Femur (tissue), 1 donor: Measurements from ENCODE around the gene SLC2A9.
A peak's percentile ranks its signal among the peaks of the same experiment; 100 is the strongest.
"Not testable (repeated sequence)": the region's sequence is repeated elsewhere in the genome, so short reads cannot be mapped to it uniquely, and the experiment has no call there.

Experiments
- DNase-seq: peaks from one replicate; pipeline ENCODE4 v3.0.0-alpha.2; 2017

Gene SLC2A9

DNA sequence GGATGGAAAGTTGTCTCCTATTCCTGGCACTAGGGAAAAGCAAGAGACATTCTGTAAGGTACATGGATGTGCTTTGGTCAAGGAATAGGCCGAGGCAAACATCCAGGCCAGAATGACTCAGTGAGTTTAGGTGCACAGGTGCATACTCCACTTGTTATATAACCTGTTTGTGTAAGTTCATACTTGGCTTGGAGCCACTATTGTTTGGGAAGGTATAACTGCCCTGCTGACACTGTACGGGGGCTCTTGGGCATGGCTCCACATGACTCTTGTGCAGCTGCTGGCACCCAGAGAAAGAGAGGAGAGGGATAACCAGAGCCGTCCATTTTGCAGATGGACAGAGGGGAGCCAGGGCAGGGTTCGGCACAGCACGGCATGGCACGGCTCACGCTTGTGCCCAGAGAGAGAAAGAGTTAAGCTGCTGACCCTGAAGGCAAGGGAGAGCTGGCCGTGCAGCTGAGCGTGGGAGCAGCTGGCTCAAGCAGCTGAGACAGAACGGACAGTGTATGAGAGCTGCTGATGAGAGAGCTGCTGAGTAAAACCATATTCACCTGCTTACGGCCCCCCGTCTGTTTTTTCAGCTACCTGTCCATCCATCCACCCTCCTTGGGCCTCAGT is 98.0 kb downstream of the SLC2A9 start:
- no peak for DNase-seq

DNA sequence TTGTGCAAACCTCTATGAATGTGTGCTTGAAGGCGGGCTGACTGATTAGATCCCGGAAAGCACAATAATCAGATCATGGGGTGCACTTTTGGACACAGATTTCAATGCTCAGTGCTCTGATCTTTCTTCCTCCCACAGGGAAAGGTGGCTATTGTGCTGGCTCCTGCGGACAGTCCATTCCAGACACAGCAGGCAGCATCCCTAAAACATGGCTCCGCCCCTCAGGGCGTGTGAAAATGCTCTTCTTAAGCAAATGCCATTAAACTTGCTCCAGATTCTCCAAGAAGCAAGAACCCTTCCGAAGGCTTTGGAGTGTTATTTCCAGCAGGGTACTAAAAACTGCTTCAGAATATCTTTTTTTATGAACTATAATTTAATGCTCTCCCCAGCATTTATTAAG is 100.0 kb downstream of the SLC2A9 start:
- no peak for DNase-seq

DNA sequence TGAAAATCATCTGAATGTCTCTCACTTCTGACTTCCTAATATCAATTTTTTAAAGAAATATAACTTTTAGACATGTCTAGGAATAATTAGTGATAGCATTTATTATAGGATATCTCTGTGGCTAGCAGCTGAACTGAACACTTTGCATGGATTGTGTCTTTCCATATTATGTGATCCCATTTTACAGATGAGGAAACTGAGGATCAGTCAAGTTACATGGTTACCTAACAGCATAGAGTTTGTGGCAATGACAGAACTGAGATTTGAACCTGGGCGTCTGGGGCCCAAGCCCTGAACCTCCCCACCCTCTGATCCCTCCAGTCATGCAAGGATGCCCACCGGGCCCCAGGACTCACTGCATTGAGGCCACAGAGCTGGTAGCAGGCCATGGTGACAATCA is 101.3 kb downstream of the SLC2A9 start:
- no peak for DNase-seq

DNA sequence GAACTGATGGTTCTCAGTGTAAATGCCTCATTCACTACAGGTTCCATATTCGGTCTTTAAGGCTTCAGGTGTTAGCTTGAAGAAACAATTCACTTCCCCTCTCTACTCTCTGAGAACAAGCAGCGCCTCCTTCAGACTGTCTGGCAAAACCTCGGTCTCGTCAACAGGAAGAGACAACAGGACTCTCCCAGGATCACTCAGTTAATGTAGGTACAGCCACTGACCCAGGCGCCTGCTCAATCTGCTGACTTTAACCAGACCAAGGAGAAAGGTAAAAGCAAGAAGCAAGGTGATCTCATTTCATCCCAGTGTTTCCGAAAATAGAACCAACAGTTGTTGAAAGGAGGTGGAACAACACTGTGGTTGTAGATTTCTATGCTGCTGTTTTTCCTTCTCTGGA is 102.2 kb downstream of the SLC2A9 start:
- no peak for DNase-seq

DNA sequence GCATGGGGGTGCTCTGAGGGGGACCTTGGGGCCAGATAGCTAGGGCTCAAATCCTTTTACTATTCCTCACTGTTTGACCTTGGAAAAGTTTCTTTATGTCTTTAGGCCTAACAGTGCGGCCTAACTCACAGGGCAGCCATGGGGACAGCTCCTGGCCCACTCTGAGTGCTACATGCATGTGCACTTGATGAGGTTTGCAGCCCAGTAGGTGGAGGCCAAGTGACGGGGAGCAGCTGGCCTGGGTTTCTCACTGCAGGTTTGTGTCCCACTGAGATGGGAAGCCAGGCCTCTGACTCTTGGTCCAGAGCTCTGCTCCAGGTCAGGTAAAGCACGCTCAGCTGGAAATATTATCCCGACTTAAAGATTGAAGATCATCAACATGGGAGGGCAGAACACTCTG is 102.8 kb downstream of the SLC2A9 start:
- DNase-seq, result no peak

DNA sequence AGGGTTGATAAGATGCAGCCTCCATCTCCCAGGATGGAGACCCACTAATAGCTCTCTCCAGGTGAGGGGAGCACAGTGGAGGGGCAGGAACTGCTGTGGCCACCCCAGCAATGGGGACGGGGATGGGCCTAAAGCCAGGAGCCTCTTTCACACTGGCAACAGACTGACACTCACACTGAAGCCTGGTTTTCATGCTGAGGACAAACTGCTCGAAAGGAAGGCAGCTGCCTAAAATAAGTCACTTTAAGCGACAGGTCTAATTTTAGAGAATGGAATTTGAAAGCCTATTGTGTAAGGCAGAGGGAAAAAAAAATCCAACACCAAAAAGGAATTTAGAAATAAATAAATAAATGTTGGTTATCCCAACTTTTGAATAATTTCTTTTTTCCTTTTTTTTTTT is 104.4 kb downstream of the SLC2A9 start:
- DNase-seq, result no peak

DNA sequence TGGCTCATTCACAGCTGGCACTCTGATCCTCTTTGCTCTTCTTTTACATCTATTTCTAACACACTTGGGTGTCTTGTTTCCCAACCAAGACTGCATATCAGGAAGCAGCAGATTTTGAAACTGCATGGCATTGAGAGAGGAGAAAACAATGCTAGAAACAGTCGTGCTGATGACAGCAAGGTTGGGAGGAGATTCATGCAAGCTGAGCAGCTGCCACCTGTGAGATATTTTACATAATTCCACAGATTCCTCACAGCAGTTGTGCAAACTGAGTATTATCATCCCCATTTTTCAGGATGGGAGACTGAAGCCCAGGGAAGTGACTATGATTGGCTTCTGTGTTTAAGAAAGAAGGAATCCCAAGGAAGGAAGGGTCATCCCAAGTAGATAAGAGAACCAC is 105.0 kb downstream of the SLC2A9 start:
- DNase-seq, result no peak

DNA sequence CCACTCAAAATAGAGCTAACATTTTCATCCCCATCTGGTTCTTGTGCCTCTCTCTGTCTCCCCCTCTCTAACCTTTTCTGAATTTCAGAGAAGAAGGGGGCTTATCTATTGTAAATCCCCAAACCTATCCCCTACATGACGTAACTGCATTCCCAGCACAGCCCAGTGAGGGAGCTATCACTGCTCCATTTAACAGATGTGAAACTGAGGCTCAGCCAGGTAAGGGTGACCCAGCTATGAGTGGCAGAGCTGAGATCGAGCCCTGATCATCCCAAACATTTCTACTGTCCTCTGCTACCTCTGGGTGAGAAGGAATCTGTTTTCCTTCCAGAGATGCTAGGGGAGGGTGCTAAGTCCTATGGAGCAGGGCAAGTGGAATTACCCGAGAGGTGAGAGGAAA is 107.5 kb downstream of the SLC2A9 start:
- DNase-seq, result no peak

DNA sequence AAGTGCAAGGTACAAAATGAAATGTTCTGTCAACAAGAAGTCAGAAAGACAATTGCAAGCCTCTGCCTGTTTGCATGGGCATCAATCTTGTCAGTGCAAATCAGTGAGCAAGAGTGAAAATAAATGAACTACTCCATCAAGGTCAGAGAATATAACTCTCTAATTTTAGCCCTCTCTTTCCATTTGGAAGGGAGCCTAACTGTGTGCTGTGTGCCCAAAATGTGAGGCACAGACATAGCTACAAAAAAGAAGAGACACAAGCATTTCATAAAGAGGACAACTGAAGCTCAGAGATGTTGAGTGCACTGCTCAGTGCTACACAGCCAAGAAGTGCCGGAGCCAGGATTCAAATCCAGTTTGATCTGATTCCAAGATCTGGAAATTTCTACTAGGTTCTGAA is 114.3 kb downstream of the SLC2A9 start:
- no peak for DNase-seq

DNA sequence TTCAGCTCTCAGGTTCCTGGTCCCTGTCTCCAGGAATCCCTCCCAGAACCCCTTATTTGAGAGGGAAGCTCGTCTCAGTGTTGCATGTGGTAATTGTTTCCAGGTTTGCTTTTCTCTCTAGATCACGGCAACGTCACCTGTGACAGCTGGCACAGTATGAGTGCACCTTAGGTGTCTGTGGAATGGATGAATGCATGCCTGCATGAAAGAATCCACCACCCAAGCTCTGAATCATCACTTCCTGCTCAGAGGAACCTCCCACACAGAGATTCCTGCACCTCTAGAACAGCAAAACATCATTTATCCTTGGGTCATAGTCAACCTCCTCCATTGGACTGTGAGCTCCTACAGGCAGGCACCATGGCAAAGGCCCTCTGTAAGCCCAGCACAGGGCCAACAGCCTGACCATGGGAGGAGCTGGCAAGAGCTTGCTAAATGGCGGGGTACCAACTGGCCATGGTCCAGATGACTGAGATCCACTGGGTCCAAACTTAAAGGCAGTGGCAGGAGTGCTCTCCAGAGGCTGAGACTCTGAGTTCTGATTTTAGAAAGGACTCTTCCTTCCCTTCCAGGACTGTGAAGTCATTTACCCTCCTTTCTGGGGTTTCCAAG is 116.2 kb downstream of the SLC2A9 start:
- no peak for DNase-seq

DNA sequence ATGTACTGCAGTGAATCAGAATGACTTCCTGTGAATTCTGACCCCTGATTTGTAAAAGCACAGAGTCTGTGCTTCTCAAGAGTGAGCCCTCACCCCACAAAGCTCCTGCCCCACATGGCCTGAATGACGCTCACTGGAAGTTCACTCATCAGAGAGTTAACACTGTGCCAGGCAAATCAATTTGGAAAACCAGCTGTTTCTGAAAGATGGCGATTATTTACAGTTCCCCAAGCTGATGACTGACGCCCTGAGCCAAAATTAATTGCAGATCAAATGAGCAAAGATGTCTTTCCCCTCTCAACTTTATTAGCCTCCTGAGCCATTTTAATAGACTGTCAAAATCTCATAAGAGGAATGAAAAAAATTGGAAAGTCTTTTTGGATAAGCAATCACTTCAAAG is 118.0 kb downstream of the SLC2A9 start:
- no peak for DNase-seq

DNA sequence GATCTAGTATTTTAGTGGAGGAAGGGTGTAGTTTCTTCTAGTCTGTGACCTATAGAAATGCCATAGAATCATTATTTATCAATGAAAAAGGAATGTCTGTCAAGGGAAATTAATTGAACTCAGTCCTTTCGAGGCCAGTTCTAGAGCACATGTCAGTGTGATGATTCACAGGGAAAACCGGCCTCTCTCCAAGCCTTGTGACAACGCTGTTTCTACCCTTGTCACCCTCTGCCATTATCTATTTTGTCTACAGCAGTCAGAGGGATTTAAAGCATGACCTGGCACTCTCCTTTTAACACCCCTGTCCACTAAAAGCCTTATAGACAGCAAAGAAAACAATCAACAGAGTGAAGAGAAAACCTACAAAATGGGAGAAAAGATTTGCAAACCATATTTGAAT is 120.0 kb downstream of the SLC2A9 start:
- no peak for DNase-seq

DNA sequence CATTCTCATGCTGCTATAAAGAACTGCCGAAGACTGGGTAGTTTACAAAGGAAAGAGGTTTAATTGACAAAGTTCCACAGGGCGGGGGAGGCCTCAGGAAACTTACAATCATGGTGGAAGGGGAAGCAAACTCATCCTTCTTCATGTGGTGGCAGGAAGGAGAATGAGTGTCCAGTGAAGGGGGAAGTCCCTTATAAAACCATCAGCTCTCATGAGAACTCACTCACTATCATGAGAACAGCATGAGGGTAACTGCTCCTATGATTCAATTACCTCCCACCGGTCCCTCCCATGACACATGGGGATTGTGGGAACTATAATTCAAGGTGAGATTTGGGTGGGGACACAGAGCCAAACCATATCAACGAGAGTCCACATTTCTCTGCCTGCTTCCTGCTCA is 120.7 kb downstream of the SLC2A9 start:
- DNase-seq, result not testable (repeated sequence)

DNA sequence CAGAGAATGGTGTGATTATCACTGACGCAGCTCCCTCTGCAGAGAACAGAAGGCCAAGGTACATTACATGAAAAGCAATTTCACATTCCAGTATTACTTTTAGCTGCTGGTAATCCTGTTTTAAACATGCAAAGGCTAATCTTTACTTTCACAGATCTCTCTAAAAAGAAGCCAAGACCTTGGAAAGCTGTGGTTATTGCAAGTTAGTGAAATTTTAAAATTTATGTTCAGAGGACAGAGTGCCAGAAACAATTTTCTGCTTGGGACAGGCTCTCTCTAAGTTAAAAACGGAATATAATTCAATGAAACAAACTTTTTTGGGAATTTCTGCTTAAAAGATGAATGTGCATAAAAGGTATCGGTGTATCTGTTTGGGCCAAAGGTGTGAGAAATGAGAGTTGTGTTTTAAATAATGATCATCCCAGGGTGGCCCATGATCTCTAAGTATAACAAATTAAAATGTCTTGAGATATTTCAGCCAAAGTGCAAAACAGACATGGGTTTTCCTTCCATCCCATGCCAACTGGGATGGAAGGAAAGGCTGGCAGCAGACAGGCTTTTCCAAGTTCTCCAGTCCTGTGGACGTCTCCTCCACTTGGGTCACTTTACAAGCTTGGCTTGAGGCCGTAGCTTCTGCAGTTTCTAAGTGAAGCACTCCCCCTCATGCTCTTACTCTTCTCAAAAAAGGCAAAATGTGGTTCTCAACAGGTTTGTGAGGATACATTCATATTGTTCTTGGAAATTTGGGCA is 121.8 kb downstream of the SLC2A9 start:
- peak; percentile 69 for DNase-seq

DNA sequence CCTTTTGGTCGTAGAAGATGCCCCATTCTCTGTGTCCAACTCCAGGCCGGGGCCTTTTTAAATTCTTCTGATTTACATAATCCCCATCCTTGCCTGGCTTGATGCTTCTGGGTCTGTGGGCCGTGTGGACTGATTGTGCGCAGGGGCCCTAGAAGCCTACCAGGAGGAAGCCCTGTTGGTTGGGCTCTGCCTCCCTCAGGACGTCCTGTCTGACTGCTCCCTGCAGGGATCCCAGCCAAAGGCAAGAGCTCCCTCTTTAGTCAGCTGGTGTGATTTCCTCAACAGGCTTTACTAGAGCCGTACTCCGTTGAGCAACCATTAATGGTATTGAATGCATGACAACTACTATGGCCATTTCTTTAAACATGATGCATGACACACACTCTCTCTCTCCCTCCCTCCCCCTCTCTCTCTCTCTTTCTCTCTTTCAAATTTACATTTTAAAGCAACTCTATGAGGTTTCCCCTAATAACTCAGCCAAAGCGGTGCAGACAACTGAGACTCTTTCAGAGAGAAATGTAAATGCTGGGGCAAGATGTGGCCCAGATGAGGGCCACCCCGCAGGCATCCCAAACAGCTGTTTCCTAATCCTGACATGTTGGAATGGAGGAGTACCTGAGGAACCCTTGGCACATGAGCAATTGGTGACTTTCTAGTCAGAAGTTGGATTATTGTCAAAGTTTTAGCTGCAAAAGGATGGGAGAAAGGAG is 122.5 kb downstream of the SLC2A9 start:
- peak; percentile 69 for DNase-seq

DNA sequence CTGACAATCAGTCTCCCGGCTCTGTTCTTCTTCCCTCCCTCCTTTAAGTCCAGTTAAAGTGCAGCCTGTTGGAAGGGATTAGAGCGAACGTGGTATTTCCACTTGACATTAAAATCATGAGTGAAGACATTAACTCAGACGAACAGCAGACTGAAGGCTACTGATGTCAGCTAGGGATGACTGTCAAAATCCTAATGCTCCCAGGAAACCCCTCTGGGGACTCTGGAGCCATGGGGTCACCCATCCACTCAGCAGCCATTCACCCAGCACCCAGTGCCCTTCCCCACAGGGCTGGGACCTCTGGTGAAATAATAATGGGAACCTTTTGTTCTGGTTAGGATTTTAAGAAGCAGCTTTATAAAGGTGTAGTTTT is 126.0 kb downstream of the SLC2A9 start:
- no peak for DNase-seq

DNA sequence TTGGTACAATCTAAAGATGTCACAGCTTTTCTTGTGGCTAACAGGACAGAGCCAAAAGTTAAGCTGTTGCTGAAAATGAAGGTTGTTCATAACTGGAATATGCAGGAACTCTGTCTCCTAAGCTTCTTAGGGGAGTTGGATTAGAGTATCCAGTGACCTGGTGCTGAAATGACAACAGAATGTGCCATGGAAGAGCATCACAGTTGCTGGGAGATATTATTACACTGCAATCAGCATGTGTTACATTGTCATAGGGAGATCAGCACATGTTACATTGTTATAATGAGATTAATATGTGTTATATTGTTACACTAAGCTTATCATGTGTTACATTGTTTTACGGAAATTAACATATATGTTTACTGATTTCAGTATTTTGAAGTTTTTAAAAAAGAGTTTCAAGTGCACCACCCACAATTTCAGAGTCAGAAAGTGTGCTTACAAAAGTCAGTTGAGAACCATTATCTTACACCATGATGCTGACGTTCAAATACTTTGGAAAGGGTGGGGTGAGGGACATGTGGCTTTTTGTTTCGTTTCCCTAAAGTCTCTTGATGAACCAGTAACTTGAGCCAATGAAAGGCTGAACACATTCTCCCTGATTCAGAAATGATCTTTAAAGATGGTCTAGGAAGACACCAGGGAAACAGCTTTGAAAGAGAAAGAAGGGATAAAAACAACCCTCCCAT is 126.5 kb downstream of the SLC2A9 start:
- DNase-seq, result no peak

DNA sequence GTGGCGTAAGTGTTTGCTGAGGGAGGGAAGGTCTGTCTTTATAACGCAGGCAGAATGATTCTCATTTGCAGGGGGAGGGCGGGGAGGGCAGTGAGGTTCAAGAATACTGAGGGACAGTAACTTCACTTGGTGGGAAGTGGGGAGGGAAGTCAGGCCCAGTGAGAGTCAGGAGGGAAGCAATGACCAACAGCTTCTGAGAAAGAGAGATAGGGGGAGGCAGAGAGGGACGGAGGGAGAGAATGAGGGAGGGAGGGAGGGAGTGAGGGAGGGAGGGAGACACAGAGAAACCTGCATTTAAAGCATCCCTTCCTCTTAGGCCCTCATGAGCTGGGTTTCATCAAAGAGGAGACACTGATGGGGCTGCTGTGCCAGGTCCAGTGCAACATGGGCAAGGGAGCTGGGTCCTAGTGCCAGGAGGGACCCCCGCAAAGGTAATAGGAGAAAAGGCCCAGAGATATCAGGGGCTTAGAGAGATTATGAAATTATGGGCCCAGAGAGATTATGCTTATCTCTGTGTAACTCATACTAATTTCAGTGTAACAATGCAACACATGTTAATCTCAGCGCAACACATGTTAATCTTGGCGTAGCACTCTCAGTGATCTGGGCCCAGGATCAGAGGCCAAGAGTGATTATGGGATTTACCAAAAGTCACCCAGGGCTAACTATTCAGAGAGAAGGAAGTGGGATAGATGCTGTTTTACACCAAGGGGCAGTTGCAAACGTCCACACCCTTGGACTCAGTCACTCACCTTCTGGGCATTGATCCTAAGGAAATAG is 127.8 kb downstream of the SLC2A9 start:
- no peak for DNase-seq

DNA sequence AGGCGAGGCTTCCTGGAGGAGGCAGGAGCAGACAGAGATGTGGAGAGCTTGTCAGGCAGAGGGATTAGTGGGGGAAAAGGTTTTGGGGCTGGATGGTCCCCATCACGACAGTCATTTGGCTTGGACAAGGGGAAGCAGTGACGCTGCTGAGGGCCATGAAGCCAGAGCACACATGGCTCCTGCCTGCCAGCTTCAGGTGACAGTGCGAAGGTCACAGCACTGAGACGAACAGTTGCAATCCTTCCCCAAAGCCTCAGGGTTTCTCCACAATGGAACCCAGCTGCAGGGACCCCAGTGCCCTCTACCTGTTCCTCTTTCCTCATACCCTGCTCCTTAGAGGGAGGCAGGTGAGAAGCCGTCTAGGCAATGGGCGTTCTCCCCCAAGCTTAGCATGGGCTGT is 129.6 kb downstream of the SLC2A9 start:
- DNase-seq, result no peak

DNA sequence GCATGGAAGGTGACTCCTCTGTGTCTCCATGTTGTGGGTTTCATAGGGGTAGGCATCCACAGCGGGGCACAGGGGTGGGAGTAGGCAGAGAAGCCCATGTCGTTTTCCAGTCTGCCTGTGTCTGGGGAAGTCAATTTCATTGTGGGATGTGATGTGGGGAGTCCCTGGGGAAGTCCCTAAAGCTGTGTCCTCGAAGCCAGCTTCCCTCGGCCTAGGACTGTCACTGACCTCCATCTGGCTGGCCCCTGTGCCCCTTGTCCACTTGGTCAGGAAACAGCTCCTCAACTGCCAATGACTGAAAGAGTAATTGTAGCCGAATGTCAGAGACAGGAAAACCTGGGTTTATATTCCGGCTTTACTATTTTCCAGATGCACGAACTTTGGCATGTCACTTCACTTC is 130.2 kb downstream of the SLC2A9 start:
- no peak for DNase-seq

DNA sequence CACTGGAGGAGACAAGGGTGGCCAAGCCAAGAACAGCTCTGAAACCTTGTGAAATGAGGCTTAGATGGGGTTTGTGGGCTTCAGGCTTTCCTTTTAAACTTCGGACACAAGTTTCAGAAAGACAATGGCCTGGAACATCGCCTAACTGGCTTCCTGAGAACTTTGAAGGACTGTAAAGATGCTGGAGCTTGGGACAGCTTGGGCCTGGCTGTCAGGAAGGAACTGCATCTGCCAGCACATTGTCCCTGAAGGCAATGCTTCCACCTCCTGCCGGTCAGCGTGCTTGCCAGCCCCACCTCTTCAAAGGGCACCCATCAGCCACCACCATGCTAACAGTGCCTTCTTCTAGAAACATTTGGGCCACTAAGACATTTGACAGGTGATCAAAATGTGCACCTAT is 132.0 kb downstream of the SLC2A9 start:
- no peak for DNase-seq

DNA sequence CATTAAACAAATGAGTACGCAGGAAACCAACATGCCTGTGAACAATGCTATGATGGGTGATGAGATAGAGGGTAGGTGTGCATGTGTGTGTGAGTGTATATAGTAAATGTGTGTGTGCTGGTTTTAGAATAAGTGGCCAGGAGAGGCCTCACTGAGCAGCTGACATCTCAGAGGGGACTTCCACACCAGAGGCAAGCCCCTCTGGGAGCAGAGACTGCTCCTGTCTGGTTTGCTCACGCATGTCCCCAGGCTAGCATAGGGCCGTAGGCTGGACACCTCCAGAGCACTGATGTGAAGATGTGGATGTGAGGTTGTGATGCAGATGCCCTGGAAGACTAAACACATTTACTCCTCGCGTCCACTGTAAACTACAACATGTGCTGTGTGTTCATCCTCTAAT is 135.3 kb downstream of the SLC2A9 start:
- DNase-seq, result no peak
